Measurements from ENCODE around the gene SEMA3G. TPM values are rescaled to one million over a fixed set of nuclear protein-coding genes. Genes with fewer than 3 reads are reported as not detected.

The SEMA3G gene
- total RNA-seq, 6 experiments from 2014 or later: not detected

DNA sequence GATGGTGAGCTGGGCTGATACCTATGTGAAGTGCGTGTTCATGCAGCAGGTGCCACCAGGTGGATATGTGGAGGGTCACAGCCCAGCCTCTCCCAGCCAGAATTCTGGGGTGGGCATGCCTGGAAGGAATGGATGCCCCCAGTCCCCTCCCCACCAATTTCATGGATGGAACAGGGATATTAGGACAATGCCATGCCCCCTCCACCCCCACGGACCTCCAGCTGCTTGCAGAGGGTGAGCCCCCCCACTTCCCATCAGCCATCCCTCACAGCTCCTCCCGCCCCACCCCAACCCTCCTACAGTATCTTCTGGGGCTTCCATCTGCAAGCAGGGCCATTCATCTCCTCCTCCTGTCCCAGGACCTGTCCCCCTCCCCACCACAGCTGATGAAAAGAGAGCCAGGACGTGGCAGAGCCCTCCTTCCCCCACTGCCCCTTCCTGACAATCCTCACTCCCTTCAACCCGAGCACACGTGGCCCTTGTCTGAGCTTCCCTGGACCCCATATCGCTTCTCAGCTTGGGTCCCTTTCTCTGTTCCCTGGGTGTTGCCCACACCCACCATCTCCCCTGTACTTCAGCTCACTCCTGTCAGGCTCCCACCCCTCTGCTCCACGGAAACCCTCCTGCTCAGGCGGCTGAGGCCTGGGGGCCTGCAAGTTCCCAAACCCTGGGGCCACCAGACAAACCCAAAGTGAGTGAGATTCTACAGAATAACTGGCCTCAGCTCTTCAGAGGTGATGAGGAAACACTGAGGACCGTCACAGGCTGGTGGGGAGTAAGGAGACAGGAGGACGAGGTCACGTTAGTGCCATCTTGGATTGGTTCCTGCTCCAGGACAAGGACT lies 2.8 kb upstream of the SEMA3G start:
- DNase-seq: no peak
- TF ChIP-seq, protein P1, sequence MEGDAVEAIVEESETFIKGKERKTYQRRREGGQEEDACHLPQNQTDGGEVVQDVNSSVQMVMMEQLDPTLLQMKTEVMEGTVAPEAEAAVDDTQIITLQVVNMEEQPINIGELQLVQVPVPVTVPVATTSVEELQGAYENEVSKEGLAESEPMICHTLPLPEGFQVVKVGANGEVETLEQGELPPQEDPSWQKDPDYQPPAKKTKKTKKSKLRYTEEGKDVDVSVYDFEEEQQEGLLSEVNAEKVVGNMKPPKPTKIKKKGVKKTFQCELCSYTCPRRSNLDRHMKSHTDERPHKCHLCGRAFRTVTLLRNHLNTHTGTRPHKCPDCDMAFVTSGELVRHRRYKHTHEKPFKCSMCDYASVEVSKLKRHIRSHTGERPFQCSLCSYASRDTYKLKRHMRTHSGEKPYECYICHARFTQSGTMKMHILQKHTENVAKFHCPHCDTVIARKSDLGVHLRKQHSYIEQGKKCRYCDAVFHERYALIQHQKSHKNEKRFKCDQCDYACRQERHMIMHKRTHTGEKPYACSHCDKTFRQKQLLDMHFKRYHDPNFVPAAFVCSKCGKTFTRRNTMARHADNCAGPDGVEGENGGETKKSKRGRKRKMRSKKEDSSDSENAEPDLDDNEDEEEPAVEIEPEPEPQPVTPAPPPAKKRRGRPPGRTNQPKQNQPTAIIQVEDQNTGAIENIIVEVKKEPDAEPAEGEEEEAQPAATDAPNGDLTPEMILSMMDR (IDR thresholded peaks at IDR 0.05): no peak
- H3K4me3 Mint-ChIP-seq: no peak overlapping the region
- no peaks in the 10 kb centered on the region for H3K4me1 Mint-ChIP-seq (ENCODE audit: low read depth)
- H3K36me3 Mint-ChIP-seq (ENCODE audit: low read depth): no peaks in the 10 kb centered on the region
- peaks cover 7% of the 10 kb centered on the region for H3K27me3 Mint-ChIP-seq (ENCODE audit: insufficient read depth)
- no peaks in the 10 kb centered on the region for H3K9me3 Mint-ChIP-seq
- no peak overlapping the region for H3K27ac Mint-ChIP-seq

DNA sequence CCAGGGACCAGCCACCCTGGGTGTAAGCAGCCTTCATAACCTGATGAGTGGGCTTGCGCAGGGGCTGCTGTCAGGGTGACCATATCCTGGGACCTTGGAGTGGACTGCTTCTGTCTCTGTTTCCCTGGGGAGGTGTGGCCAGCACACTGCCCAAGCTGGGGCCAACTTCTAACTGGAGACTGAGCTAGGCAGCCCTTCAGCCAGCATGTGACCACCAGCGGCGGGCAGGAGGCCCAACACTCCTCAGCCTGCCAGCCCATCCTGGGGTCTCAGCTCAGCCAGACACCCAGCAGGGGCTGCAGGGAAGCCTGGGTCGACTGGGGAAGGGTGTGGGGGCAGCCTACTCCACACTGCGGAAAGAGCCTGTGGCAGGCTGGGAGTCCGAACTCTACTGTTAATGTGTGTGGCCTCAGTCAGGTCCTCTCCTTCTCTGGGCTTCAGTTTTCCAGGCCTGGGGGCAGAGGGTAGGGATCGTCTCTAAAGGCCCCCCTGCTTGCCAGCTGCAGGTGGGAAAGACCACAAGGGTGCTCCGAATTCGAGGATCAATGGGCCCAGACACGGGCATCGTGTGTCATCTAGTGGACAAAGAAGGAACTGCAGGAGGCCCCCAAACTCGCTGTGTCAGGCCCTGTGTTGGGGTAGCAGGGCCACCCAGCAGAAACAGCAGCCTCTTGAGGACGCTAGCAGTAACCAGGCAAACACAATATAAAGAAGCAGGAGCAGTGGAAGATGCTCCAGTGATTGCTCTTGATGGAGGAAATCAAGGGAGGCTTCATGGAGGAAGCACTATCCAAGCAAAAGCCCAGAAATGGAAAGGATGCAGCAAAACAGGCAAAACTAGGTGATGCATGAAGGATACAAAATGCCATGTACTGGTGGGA lies 2.0 kb upstream of the SEMA3G start:
- H3K9me3 Mint-ChIP-seq: no peaks in the 10 kb centered on the region
- TF ChIP-seq, protein P1 (IDR thresholded peaks at IDR 0.05): peak; percentile 100
- no peaks in the 10 kb centered on the region for H3K4me1 Mint-ChIP-seq (ENCODE audit: low read depth)
- H3K36me3 Mint-ChIP-seq (ENCODE audit: low read depth): no peaks in the 10 kb centered on the region
- DNase-seq: peak; percentile 50
- peaks cover 9% of the 10 kb centered on the region for H3K27me3 Mint-ChIP-seq (ENCODE audit: insufficient read depth)
- H3K27ac Mint-ChIP-seq: no peak overlapping the region
- no peak overlapping the region for H3K4me3 Mint-ChIP-seq

DNA sequence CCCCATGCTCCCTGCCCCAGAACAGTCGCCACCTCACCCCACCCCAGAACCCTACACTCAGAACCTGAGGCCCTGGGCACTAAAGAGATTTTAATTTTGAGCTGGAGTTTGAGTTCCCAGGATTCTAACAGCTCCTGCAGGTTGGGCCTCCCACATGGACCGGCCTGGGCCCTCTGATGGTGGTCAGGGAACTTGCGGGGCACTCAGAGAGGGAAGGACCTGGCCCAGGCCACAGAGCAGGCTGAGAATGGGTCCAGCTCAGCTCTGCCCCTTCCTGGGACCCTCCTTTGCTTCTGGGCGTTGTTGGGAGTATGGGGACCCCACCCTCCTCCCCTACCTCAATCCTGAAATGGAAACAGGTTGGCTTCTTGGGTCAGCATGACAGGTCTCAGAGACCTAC lies 1.1 kb upstream of the SEMA3G start:
- peaks cover 9% of the 10 kb centered on the region for H3K27me3 Mint-ChIP-seq (ENCODE audit: insufficient read depth)
- H3K4me1 Mint-ChIP-seq (ENCODE audit: low read depth): no peaks in the 10 kb centered on the region
- no peaks in the 10 kb centered on the region for H3K36me3 Mint-ChIP-seq (ENCODE audit: low read depth)
- TF ChIP-seq, protein P1 (IDR thresholded peaks at IDR 0.05): no peak
- H3K4me3 Mint-ChIP-seq: no peak overlapping the region
- DNase-seq: no peak
- no peak overlapping the region for H3K27ac Mint-ChIP-seq
- H3K9me3 Mint-ChIP-seq: no peaks in the 10 kb centered on the region

DNA sequence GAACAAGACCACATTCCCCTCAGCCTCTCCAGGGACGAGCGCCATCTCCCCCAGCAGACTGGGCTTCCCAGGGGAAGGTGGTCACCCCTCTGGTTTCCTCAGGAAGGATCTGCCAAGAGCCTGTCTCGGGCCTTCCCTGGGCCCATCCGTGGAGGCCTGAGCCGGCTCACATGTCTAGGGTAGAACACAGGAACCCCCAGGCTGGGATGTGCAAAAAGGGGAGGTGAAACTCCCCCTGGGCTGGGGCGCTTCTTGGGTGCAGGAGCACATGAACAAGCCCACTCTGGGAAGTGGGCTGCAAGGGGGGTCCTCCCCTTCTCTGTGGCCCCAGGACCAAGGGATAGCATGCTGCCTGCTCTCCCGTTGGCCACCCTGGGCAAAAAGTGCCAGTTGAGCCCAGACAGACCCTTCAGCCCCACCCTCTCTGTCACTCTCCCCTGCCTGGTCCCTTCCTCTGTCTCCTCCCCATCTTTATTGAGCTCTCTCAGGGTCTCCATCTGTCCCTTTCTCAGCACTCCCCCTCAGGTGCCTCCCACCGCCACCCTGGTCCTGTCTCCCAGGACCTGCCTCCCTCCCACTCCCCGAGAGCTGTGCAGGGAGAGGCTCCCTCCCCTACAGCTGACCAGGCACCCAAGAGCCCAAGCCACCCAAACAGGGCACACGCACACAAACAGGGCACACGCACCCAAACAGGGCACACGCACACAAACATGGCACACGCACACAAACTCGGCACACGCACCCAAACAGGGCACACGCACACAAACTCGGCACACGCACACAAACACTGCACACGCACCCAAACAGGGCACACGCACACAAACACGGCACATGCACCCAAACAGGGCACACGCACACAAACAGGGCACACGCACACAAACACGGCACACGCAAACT lies 864 bp downstream of the SEMA3G start:
- H3K4me3 Mint-ChIP-seq: no peak overlapping the region
- no peaks in the 10 kb centered on the region for H3K4me1 Mint-ChIP-seq (ENCODE audit: low read depth)
- H3K9me3 Mint-ChIP-seq: no peaks in the 10 kb centered on the region
- H3K27me3 Mint-ChIP-seq (ENCODE audit: insufficient read depth): peaks cover 14% of the 10 kb centered on the region
- H3K27ac Mint-ChIP-seq: no peak overlapping the region
- no peak for DNase-seq
- no peaks in the 10 kb centered on the region for H3K36me3 Mint-ChIP-seq (ENCODE audit: low read depth)
- TF ChIP-seq, protein P1 (IDR thresholded peaks at IDR 0.05): no peak

DNA sequence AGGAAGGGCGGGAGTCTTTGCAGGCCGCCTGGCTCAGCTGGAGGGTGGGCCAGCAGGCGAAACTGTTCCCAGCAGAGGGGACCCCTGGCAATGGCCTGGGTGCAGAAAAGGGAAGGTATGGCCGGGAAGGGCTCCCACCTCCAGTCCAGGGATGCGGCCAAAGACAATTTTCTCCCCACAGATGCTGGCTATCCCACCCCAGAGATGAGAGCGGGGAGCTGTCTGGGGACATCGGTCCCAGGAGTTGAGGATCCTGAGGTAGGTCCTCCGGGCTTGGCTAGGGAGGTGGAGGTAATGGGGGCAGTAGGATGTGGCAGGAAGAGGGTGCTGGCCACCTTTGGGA lies 1.7 kb downstream of the SEMA3G start:
- H3K27ac Mint-ChIP-seq: no peak overlapping the region
- DNase-seq: no peak
- H3K36me3 Mint-ChIP-seq (ENCODE audit: low read depth): no peaks in the 10 kb centered on the region
- H3K4me1 Mint-ChIP-seq (ENCODE audit: low read depth): no peaks in the 10 kb centered on the region
- TF ChIP-seq, protein P1 (IDR thresholded peaks at IDR 0.05): no peak
- H3K27me3 Mint-ChIP-seq (ENCODE audit: insufficient read depth): peaks cover 18% of the 10 kb centered on the region
- no peak overlapping the region for H3K4me3 Mint-ChIP-seq
- H3K9me3 Mint-ChIP-seq: no peaks in the 10 kb centered on the region
